ENCODE results near the gene ZMYND10. TPM values are rescaled to one million over a fixed set of nuclear protein-coding genes. Genes with fewer than 3 reads are reported as not detected.

Gene ZMYND10
- total RNA-seq, 2 donors from 2014 or later, result 0.37 to 1.5 TPM

GRCh38 chr3:50388720-50389413, 43.3 kb upstream of the ZMYND10 start:
- Histone ChIP-seq H3K4me1 (peaks cover 4% of the 10 kb centered on the region), H3K27ac (no peak overlapping the region), H3K4me3 (no peak overlapping the region), H3K36me3 (no peaks in the 10 kb centered on the region), H3K9ac (ENCODE audit: low read depth in 2 of 2, low read length in 2 of 2) (no peak overlapping the region), H3K9me3 (no peaks in the 10 kb centered on the region), H3K27me3 (no peaks in the 10 kb centered on the region)
- no peak for DNase-seq
- TF ChIP-seq CTCF (IDR thresholded peaks at IDR 0.05), result no peak
- intact Hi-C loops (cut with DNase I), result no loop called here

GRCh38 chr3:50388016-50388719, 42.6 kb upstream of the ZMYND10 start:
- Histone ChIP-seq H3K4me1 (peaks cover 4% of the 10 kb centered on the region), H3K27me3 (no peaks in the 10 kb centered on the region), H3K9me3 (no peaks in the 10 kb centered on the region), H3K27ac (no peak overlapping the region), H3K36me3 (no peaks in the 10 kb centered on the region), H3K9ac (ENCODE audit: low read depth in 2 of 2, low read length in 2 of 2) (no peak overlapping the region), H3K4me3 (no peak overlapping the region)
- no peak for DNase-seq
- intact Hi-C loops (cut with DNase I), result no loop called here
- TF ChIP-seq CTCF (IDR thresholded peaks at IDR 0.05), result no peak

- Histone ChIP-seq H3K9ac (ENCODE audit: low read depth in 2 of 2, low read length in 2 of 2) (no peak overlapping the region), H3K9me3 (no peaks in the 10 kb centered on the region), H3K27me3 (no peaks in the 10 kb centered on the region), H3K4me3 (no peak overlapping the region), H3K4me1 (peaks cover 2% of the 10 kb centered on the region), H3K27ac (no peak overlapping the region), H3K36me3 (no peaks in the 10 kb centered on the region)
- intact Hi-C loops (cut with DNase I), result no loop called here
- DNase-seq, result no peak
- no peak for TF ChIP-seq CTCF (IDR thresholded peaks at IDR 0.05)
Measured at GRCh38 chr3:50385754-50386153, 40.2 kb upstream of the ZMYND10 start.

GRCh38 chr3:50383750-50384149, 38.2 kb upstream of the ZMYND10 start:
- DNase-seq, result no peak
- intact Hi-C loops (cut with DNase I), result no loop called here
- Histone ChIP-seq H3K36me3 (no peaks in the 10 kb centered on the region), H3K4me3 (no peak overlapping the region), H3K27me3 (no peaks in the 10 kb centered on the region), H3K4me1 (no peaks in the 10 kb centered on the region), H3K9ac (ENCODE audit: low read depth in 2 of 2, low read length in 2 of 2) (no peak overlapping the region), H3K9me3 (no peaks in the 10 kb centered on the region), H3K27ac (no peak overlapping the region)
- no peak for TF ChIP-seq CTCF (IDR thresholded peaks at IDR 0.05)

GRCh38 chr3:50382722-50383121, 37.2 kb upstream of the ZMYND10 start:
- H3K27ac ChIP-seq, result no peak overlapping the region
- intact Hi-C loops (cut with DNase I), result no loop called here
- no peaks in the 10 kb centered on the region for H3K36me3 ChIP-seq
- no peaks in the 10 kb centered on the region for H3K27me3 ChIP-seq
- H3K9ac ChIP-seq (ENCODE audit: low read depth in 2 of 2, low read length in 2 of 2), result no peak overlapping the region
- H3K9me3 ChIP-seq, result no peaks in the 10 kb centered on the region
- DNase-seq, result no peak
- H3K4me1 ChIP-seq, result no peaks in the 10 kb centered on the region
- TF ChIP-seq CTCF (IDR thresholded peaks at IDR 0.05), result no peak
- no peak overlapping the region for H3K4me3 ChIP-seq
